Embryonic facial prominence (tissue), 1 donor: Measurements from ENCODE around the gene LRRK1.

Experiments
- DNase-seq: peaks from one replicate; pipeline ENCODE4 v3.0.0-alpha.2; 2016; ENCODE audit errors: extremely low spot score

Gene LRRK1

DNA sequence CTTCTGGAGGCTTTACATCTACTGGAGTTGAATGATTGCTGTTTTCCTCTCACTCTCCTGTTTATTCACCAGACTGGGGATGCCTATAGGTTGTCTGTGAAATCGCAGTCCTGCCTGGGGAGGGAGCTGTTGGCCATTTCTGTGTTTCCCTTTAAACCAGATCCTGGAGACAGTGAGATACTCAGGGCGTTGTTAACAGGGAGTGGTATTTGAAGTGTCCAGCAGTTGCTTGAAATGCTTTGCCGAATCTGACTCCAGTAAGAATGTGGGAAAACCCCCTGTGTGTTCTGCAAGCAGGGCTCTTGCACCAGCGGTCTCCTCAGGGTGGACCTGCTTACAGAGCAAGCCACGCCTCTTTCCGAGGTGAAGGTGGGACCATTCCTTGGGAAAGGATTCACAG, 4.3 kb upstream of the LRRK1 start:
- DNase-seq = no peak

DNA sequence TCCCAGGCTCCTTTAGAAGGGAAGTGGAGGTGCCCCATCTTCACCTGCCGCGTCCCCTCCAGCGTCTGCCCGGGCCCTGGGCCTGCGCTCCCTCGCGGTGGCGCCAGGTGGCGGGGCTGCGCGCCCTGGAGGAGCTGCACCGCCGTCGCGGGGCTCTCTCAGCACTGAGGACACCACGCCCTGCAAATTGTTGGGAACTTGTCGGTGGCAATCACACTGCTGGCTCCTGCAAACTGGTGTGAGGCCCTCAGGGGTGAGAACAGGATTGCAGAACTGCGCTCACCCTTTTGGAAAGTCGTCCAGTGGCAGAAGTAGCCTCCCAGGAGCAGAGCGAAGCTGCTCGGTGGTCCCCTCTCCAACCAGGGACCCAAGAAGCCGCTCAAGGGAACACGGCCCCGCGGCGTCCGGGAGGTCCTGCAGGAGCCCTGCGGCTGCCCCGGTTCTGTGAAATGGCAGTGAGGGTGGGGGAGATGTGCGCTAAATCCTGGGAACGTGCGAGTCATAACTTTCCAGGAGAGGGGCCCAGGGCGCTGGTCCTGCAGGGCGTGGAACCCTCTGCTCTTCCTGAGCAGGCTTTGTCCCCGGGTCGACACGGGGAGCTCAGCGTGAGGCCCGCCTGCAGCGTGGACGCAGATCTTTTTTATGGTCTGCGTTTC, 995 bp upstream of the LRRK1 start:
- DNase-seq = peak; percentile 39

DNA sequence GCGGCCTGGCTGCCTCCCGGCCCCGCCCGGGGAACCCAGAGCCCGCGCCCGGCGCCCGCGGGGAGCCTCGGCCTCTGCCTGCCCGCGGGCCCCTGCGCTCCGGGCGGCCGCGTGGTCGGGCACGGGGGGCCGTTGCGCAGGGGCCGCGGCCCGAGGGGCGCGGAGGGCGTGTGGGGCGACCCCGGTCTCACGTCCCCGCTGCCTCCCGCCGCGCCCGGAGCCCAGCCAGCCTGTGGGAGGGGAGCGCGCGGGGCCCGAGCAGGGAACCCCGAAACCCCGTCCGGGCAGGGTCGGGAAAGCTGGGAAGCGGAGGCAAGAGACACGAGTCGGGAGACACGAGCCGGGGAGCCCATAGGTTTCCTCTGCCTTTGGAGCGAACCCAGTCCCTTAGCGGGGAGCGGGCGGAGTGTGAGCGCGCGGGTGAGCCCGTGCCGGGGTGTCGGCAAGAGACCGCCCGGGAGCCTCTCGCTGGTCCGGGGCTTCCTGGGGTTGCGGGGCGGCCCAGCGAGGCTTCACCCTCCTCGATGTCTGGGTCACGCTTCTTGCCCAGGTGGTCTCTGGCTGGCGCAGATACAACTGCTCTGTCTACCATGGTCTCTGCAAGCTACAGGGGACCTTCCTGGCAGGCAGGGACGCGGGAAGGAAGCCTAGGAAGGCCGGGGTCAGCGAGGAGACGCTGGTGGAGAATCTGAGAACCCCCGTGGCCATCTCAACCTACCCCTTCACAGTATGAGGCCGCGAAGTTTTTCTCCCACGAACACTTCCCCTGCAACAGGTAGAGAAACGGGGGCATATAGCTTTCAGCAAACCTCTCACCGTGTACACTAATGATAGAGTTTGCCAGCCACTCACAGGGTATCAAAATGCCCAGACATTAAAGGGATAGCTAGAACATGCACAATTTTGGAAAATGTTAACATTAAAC, 586 bp downstream of the LRRK1 start:
- DNase-seq = no peak

DNA sequence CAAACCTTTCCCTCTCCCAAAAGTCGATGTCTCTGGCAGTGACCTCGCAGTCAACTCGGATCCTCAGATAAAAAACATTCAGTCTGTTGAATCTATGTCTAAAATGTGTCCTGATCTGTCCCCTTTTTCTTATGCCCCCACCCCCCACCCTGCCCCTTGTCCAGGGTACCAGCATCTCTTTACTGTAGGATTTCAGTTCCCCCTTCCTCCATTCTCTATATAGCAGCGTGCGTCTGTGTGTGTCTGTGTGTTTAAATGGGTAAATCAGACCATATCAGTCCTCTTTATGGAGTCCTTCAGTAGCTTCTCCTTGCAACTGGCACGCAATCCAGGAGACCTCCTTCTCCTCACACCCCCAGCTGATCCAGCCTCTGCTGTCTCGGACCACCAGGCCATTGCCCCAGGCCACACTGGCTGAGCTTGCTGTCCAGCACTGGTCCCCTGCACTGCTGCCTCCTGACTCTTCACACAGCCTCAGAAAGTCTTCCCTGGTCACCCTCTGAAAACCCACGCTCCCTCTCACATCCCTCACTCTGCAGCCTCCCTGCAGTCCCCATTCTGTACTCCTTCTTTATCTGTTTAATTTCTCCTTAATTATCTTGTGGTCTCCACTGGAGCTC, 1.5 kb downstream of the LRRK1 start:
- no peak for DNase-seq

DNA sequence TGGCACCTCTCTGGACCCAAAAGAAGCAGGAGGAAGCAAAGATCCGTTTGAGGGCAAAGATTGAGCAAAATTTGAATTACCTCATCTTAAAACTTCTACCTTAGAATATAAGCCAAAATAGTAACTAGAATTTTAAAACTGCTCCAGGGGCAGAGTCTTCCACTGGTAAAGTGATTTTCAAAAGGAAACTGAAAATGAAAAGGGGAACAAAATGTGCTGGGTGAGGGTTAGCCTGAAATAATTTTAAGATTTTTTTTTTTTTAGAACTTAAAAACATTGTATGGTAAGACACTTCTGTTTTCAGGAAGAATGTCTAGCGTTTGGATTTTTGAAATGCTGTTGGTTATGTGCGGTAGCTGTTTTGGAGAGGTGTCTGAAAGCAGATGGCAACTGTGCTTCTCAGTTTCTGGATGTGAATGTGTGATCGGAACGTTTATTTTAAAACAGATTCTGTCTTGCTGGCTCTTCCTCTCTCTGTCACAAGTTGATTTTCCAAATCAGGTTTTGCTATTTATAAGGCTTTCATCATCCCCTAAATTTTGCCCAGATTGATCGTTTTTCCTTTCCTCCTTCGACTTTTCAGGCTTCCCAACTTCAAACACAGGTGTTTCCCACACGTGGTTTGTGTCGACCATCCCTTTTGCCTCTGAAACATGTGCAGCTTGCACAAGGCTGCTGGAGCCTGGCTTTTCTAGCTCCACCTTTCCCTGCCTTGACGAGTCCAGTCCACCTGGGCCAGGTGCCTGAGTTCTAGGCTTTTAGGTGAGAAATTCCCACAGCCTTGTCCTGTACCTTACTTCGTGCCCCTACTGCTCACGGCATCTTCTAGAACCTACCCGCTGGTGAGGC, 3.3 kb downstream of the LRRK1 start:
- no peak for DNase-seq

DNA sequence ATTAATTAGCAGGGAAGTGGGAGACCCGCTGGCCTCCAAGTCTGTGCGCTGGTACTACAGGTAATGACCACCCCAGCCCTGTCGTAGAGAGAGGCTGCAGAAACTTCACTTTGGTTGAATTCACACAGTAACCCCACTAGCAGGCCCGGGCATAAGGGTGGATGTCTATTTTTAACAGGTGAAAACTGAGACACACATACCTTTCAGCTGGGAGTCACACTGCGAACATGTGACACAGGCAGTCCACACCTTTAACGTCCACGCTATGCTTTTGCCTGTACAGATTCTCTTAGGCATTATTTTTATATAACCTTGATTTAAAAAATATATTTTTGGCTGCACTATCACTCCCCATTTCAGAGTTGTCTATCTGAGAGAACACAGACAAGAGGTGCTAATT, 3.9 kb downstream of the LRRK1 start:
- DNase-seq = no peak

DNA sequence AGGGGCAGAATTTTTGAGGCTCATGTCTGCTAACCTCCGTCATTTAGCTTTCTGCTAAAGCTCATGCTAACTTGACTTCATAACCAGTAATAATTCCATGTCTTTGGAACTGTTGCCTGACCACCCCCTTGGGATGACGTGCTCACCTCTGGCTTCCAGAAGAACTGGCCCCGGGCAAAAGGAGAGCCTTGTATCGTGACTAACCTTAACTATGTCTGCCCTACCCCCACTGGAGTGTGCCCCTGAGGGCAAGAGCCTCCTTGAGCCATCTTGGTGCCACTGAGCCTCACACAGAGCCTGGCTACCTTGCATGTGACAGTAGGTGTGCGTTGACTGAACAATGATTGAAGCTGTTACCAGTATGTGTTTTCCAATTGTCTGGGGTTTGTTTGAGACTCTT, 4.7 kb downstream of the LRRK1 start:
- no peak for DNase-seq

DNA sequence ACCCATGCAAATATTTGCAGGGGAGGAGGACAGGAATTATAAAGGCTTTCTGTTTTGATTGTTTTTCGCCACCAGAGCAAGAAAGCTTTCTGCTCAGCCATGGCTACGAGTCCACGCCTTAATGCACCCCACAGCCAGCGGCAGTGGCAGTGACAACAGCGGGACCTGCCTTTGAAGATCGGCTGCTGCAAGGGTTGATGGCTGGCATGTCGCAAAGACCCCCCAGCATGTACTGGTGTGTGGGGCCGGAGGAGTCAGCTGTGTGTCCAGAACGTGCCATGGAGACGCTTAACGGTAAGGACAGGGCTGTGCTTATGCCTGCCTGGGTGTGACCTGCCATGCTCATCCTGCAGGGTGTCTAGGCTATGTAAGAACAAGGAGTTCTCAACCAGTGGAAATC, 5.3 kb downstream of the LRRK1 start:
- DNase-seq = no peak

DNA sequence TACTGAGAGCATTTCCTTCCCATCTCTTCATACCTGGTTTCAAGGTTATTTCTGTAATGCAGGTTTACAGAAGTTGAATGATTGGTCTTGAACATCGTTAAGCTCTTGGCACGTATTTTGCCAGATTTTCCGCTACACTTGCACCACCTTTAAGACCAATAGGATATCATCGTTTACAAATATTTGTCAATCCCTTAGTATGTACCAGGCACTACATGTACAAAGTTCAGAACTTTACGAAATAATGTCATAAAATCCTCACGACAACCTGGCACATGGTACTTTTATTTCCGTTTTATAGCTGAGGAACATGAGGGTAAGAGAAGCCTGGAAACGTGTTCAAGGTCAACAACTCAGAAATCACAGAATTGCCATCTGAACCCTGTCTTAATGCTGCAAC, 6.3 kb downstream of the LRRK1 start:
- DNase-seq = no peak

DNA sequence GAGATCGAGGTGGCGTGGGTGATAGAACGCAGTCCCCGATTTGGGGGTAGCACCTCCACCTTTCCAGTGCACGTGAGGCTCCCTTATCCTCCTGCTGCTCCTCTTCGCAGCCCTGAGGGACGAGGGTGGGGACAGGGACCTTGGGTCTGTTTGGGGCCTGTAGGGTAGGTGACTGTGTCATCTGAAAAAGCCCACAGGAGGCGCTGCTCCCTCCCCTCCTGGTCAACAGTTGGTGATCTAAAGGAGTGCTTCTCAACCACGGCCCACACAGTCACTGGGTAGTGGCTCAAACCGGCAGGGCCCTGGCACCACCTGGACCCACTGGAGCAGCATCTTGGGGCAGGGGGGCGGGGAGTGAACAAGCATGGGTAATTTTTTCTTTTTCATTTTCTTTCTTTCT, 7.1 kb downstream of the LRRK1 start:
- no peak for DNase-seq

DNA sequence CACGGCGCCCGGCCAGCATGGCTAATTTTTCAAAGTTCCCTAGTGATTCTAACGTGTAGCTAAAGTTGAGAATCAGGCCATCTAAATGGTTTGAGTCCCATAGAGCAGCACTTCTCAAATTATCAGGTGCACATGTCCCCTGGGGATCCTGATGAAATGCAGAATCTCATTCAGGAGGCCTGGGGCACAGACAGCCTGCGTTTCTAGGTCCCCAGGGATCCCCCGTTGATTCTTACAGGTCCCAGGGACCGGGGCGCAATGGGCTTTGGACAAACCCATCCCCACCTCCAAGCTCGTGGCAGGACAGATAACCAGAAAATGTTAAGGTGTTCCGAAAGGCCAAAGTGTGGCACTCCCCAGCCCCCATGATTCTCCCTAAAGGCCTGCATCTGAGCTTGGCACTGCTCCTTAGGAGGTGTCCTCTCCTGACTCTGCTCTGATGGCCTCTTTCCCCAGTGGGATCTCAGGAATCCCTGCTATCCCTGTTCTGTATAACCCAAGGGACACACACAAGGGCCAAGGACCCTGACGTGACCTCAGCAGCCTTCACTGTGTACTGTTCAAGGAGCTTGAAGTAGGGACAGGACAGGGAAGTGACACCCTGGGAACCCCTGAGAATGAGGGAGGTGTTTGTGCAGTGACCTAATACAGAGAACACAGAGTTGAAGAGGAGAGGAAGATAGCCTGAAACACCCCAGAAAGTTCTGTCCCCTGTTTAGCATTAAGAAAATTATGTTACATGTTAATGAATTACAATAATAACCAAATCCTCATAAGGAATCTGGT, 8.0 kb downstream of the LRRK1 start:
- no peak for DNase-seq

DNA sequence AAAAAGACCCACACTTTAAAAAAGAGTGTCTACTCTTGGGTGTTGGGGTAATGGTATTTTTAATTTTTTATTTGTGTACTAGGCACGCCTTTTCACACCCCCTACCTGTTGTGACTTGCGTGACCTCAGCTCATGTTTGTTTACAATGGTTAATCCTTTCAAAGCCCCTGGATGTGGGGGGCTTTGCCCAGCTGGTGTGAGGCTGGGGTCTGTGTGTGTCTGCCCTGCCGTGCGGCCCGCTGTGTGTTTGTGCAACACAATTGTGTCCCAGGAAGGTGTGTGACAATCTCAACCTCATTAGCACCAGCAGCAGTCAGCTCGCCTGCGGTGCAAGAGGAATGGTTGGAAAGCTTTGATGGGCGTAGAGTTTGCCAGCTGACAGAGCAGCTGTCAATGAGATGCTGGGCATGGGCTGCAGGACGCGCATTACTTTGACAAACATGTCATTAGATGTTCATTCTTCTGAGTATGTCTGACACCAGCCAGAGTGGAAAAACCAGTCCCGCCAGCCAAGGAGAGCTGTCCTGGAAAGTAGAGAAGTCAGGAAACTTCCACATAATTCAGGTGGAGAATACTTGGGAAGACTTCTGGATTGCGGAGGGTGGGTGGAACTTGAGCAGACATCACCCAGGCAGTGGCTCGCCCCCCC, 9.6 kb downstream of the LRRK1 start:
- no peak for DNase-seq

DNA sequence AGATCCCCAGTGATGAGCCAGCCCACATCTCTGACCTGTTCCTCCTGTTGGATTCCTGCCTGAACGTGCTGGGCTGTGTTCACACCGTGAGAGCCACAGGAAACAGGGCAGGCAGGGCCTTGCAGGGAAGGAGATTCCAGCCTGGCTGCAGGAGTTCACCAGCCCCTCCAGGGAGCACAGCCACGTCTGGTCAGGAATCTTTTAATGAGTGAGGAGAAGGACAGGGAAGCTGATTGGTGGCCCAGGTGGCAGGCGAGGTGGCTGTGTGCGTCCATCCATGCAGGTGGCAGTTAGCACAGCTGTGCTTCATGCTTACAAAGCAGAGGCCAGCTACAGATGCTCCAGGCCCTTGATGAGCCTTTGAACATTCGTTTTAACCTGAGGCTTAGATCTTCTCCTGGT, 10.5 kb downstream of the LRRK1 start:
- DNase-seq = no peak

DNA sequence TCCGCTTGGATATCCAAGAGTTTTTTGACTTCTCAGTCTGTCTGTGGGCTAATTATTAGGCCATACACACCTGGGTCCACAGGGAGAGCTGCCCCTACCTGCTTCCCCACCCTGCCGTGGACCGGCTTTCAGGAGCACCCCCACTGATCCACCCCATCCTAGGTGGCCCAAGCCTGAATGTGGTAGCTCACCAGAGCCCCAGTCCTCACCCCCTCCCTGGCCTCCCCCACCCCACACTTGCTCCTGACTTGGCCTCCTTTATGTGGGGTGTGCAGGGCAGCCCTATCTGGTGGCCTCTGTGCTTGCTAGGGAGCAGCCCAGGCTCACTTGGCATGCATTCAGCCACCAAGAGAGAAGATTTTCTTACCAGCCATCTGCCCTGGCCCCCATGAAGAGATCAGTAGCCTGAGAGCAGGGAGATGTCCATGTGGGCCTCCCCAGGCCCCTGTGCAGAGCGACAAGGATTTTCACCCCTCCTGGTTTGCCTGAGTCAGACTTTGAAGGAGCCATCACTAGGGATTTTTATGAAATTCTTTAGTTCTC, 11.2 kb downstream of the LRRK1 start:
- no peak for DNase-seq

DNA sequence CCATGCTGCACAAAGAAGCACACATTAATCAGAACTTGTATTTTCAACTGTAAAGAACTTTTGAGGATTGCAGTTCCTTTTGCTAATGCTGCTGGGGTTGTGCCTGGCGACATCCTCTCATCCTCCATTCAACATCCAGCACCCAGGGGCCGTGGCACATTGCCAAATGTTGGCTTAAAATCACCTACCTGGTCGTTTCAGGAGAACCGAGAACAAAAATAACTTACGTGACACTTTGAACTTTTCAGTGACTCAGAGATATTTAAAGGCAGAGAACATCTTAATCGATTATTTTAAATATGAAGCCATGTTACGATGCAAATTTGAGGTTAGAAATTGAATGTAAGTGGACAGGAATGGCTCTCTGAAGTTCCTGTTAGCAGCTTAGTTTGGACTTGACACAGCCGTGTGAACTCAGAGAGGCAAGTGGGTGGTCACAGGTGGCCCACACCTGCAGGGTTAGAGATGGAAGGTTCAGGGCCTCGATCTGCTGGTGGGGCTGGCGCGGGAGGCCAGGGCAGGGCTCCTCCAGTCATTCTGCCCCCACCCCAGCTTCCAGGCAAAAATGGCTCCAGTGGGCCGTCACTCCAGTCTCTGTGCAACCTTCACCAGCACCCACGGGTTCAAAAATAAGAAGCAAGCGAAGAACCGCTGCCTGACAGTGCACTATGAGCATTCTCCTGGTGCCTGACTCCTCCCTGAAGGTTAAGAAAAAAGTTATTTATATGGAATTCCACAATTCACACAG, 12.2 kb downstream of the LRRK1 start:
- DNase-seq = no peak

DNA sequence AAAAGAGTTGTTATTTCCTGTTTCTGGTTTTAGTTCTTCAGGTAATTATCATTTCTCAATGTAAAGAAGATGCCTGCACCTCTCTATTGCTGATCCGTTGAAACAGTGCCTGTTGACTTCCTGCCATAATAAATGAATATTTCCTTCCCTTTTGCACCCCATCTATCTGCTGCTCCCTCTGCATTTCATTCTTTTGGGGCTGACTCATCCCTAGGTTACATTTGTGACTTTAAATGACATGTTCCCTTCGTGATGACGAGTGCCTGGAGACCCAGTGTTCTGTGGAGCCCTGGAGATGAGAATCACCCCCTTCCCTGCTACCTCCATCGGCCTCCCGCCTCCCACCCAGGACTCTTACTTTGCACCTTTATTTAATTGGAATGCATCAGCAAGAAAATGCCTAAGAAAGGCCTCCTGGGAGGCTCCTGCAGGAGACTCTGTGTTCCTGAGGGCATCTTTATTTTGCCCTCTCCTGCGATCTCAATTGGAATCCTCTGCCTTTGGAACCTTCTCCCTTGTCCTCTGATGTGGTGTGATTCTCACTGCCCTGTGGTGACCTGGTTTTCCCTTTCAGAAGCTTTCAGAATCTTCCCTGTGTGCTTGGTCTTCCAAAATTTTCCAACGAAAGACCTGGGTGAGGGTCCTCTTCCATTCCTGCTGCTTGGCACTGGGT, 13.7 kb downstream of the LRRK1 start:
- DNase-seq = no peak

DNA sequence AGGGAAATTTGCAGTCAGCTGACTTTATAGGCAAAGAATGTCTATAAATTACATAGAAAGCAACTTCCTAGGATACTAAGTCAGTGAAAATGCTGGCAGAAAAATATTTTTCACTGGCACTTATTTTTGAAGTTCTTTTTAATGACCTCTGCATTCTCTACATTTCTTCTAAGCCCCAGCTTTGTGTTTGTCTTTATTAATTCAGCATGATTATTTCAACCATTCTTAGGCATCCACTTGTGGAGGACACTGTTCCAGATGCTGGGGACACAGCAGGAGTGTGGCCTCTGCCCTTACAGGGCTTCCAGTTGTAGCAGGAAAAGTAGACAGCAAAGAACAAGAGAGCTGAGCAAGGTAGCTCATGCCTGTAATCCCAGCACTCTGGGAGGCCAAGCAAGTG, 15.0 kb downstream of the LRRK1 start:
- DNase-seq = no peak

DNA sequence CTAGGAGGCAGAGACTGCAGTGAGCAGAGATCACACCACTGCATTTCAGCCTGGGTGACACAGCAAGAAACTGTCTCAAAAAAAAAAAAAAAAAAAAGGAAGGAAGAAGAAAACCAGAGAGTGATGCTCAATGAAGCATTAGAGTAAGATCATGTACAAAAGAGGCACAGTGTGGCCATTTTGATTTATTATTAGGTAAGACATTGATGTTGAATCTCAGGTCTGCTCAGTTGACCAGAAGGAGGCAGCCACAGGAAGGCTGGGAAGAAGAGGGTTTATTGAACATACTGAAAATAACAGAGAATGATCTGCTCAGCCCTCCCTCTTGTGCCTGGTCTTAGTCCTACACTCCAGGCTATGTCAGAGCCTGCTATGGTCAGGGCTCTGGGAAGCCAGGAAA, 15.6 kb downstream of the LRRK1 start:
- DNase-seq = no peak

DNA sequence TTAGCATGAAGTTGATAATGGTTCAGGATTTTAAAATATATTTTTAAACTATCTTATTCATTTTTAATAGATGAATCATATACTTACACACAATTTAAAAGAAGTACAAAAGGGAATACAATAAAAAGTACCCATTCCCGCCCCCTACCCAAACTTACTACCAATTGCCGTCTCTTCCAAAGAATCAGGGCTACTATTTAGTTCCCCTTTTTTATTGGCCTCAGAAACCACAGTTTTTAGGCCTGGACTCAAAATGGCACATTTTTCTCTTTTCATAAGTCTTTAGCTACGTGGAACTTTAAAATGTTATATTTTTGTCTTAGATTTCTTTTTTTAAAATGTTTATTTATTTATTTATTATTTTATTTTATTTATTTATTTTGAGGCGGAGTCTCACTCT, 18.0 kb downstream of the LRRK1 start:
- no peak for DNase-seq
